ENCODE measurements around the gene ASCL1.

The ASCL1 gene

GRCh38 chr12:102958830-102959176, 1.3 kb downstream of the ASCL1 start:
- Mint-ChIP-seq H3K4me3 (no peak overlapping the region), H3K4me1 (ENCODE audit: low read depth) (peaks cover 12% of the 10 kb centered on the region), H3K27me3 (peaks cover 92% of the 10 kb centered on the region), H3K27ac (no peak overlapping the region), H3K9me3 (no peaks in the 10 kb centered on the region), H3K36me3 (ENCODE audit: low read depth) (no peaks in the 10 kb centered on the region)
- intact Hi-C loops (cut with micrococcal nuclease): no loop called here

DNA sequence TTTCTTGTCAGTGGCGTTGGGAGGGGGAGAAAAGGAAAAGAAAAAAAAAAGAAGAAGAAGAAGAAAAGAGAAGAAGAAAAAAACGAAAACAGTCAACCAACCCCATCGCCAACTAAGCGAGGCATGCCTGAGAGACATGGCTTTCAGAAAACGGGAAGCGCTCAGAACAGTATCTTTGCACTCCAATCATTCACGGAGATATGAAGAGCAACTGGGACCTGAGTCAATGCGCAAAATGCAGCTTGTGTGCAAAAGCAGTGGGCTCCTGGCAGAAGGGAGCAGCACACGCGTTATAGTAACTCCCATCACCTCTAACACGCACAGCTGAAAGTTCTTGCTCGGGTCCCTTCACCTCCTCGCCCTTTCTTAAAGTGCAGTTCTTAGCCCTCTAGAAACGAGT, 1.9 kb downstream of the ASCL1 start:
- Mint-ChIP-seq H3K4me3 (no peak overlapping the region), H3K27me3 (peaks cover 92% of the 10 kb centered on the region), H3K4me1 (ENCODE audit: low read depth) (peaks cover 12% of the 10 kb centered on the region), H3K27ac (no peak overlapping the region), H3K36me3 (ENCODE audit: low read depth) (no peaks in the 10 kb centered on the region), H3K9me3 (no peaks in the 10 kb centered on the region)
- intact Hi-C loops (cut with micrococcal nuclease): no loop called here

DNA sequence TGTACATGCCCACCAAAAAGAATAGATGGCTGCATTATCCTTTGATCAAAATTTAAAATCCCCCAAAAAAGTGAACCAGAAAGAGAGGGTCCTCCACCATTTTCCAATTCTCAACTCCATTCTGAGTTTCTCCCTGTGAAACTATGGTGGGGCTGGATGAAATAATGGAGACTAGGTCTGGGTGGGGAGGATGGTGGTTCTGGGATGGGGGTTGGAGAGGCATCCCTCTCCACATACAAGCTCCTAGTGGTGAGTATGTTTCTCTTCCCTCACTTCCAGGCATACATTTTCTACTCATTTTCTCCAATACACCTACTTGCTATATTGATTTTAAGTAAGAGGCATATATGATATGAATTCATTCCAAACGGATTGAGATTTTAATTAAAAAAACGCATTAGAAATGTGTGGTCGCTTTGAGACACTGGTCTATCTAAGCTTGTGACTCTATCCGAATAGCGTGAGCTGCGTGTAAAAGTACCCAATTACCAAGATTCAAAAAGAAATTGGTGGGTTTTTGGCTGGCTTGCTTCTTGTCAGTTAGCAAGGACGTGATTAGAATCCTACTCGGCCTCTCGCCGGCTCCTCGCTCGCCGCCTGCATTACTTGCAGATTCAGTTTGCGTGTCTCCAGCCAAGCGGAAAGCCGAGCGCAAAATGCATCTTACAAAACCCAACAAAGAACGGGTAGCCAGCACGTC, 3.4 kb downstream of the ASCL1 start:
- Mint-ChIP-seq H3K27ac (no peak overlapping the region), H3K36me3 (ENCODE audit: low read depth) (no peaks in the 10 kb centered on the region), H3K4me1 (ENCODE audit: low read depth) (peaks cover 12% of the 10 kb centered on the region), H3K27me3 (peaks cover 92% of the 10 kb centered on the region), H3K9me3 (no peaks in the 10 kb centered on the region), H3K4me3 (no peak overlapping the region)
- intact Hi-C loops (cut with micrococcal nuclease): no loop called here

DNA sequence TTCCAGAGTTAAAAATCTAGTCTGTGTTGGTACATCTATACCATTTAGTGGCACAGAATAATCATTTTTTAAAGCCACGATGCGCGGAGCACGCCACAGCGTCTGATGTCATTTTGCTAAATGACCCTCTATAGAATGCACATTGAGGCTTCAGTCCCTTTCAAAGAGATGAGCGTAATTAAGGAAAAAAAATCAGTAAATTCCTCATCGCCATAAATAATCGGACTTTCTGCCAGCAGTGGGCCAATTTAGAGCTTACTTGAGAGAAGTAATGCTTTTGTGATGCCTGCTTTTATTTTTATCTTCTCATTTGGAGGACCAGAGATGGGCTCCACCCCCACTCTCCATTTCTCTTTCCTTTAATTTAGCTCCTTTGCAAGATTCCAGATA, 4.0 kb downstream of the ASCL1 start:
- intact Hi-C loops (cut with micrococcal nuclease): no loop called here
- Mint-ChIP-seq H3K36me3 (ENCODE audit: low read depth) (no peaks in the 10 kb centered on the region), H3K4me3 (no peak overlapping the region), H3K9me3 (no peaks in the 10 kb centered on the region), H3K27me3 (peaks cover 93% of the 10 kb centered on the region), H3K27ac (no peak overlapping the region), H3K4me1 (ENCODE audit: low read depth) (peaks cover 12% of the 10 kb centered on the region)

DNA sequence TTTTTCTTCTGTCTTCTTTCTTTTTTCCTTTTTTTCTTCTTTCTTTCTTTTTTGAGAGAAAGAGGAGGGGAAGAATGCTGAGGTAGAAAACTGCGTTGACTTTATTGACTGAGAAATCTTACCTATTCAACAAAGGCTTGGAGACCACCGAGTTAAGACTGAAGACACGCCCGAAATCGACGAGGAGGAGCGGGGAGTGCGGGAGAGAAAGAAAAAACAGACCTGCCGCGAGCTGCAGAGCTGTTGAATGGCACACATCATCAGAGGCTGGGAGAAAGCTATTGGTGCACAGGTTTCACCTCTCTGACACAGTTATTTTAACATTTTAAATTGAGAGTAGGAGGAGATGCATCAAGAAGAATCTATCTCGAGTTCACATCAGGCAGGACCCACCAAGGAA, 5.1 kb downstream of the ASCL1 start:
- Mint-ChIP-seq H3K36me3 (ENCODE audit: low read depth) (no peaks in the 10 kb centered on the region), H3K27me3 (peaks cover 86% of the 10 kb centered on the region), H3K4me1 (ENCODE audit: low read depth) (peaks cover 7% of the 10 kb centered on the region), H3K27ac (no peak overlapping the region), H3K4me3 (no peak overlapping the region), H3K9me3 (no peaks in the 10 kb centered on the region)
- intact Hi-C loops (cut with micrococcal nuclease): no loop called here

- Mint-ChIP-seq H3K27ac (no peak overlapping the region), H3K27me3 (peaks cover 84% of the 10 kb centered on the region), H3K36me3 (ENCODE audit: low read depth) (no peaks in the 10 kb centered on the region), H3K4me1 (ENCODE audit: low read depth) (peaks cover 3% of the 10 kb centered on the region), H3K4me3 (no peak overlapping the region), H3K9me3 (no peaks in the 10 kb centered on the region)
- intact Hi-C loops (cut with micrococcal nuclease): no loop called here
Measured at GRCh38 chr12:102962986-102963385, 5.5 kb downstream of the ASCL1 start.

DNA sequence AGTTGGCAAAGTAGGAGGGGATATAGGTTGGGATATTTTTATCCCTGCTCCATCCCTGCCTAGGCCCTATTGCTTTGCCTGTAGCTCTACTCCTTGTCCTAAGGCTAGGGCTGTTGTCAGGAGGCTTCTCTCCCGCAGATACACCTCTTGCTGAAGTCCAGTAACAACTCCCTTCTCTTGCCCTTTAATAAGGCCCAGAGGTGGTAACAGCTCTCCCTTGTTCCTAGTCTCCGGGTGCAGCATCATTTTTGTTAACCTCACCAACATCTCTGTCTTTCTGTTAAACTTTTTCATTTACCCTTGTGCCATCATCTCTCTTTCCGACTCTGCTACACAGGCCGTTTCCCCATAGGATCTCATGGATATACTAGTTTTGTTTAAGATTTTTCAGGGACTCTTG, 6.3 kb downstream of the ASCL1 start:
- Mint-ChIP-seq H3K4me3 (no peak overlapping the region), H3K36me3 (ENCODE audit: low read depth) (no peaks in the 10 kb centered on the region), H3K9me3 (no peaks in the 10 kb centered on the region), H3K27me3 (peaks cover 80% of the 10 kb centered on the region), H3K4me1 (ENCODE audit: low read depth) (no peaks in the 10 kb centered on the region), H3K27ac (no peak overlapping the region)
- intact Hi-C loops (cut with micrococcal nuclease): no loop called here

DNA sequence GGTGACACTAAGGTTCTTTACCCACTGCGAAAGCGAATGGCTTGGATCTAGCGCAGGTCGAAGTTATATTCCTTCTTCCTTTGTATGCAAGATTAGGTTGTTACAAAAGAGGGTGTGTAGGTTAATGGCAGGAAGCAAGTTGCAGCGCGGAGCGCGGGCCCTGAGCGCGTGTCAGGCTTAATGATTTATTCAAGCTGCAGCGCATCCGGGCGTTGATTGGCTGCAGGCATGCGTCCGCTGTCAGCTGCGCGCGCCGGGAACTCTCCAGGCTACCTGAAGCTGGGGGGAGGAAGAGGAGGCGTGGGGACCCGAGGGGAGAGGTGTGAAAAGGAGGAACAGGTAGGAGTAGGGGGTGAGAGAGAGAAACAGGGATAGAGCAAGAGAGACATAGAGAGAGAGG, 7.4 kb downstream of the ASCL1 start:
- H3K27me3 Mint-ChIP-seq: peaks cover 70% of the 10 kb centered on the region
- intact Hi-C loops (cut with micrococcal nuclease): no loop called here
- no peaks in the 10 kb centered on the region for H3K9me3 Mint-ChIP-seq
- no peak overlapping the region for H3K27ac Mint-ChIP-seq
- H3K4me1 Mint-ChIP-seq (ENCODE audit: low read depth): no peaks in the 10 kb centered on the region
- no peaks in the 10 kb centered on the region for H3K36me3 Mint-ChIP-seq (ENCODE audit: low read depth)
- H3K4me3 Mint-ChIP-seq: no peak overlapping the region

- Mint-ChIP-seq H3K4me1 (ENCODE audit: low read depth) (no peaks in the 10 kb centered on the region), H3K27ac (no peak overlapping the region)
- intact Hi-C loops (cut with micrococcal nuclease): no loop called here
Measured at GRCh38 chr12:102965281-102966155, 8.0 kb downstream of the ASCL1 start.

DNA sequence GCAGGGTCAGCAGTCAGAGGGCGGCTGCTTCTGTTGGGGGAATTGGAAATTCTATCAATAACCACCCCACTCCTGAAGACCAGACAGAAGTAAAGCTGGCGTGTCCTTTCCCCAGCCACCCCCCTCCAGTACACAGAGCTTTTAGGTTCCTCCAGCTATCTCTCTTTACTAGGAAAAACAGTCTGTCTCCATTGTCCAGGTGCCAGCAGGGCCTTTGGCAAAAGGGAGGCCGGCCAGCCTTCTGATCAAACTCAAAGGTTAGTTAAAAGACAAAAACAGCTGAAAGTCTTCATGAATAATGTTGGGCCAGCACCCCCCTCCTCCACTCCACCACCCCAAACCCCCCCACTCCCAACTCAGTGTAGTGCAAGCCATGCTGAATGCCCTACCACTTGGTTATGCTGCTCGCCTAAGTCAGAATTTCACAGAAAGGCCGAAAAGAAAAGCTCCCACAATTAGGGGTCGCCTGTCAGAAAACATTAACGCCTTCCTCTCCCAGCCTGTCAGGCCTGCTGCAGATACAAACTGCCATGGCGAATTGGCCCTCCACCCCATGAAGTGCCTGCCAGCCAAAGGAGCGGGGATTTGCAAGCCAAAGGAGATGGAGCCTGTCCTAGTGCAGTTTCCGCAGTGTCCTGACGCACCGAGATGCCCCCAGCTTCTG, 8.9 kb downstream of the ASCL1 start:
- H3K4me1 Mint-ChIP-seq (ENCODE audit: low read depth): no peaks in the 10 kb centered on the region
- intact Hi-C loops (cut with micrococcal nuclease): no loop called here
- no peaks in the 10 kb centered on the region for H3K9me3 Mint-ChIP-seq
- H3K27ac Mint-ChIP-seq: no peak overlapping the region
- H3K36me3 Mint-ChIP-seq (ENCODE audit: low read depth): no peaks in the 10 kb centered on the region
- peaks cover 62% of the 10 kb centered on the region for H3K27me3 Mint-ChIP-seq
- H3K4me3 Mint-ChIP-seq: no peak overlapping the region

More at GRCh38 chr12:102965281-102966155, 8.0 kb downstream of the ASCL1 start:
- Mint-ChIP-seq H3K27me3 (peaks cover 68% of the 10 kb centered on the region), H3K4me3 (no peak overlapping the region), H3K36me3 (ENCODE audit: low read depth) (no peaks in the 10 kb centered on the region), H3K9me3 (no peaks in the 10 kb centered on the region)

DNA sequence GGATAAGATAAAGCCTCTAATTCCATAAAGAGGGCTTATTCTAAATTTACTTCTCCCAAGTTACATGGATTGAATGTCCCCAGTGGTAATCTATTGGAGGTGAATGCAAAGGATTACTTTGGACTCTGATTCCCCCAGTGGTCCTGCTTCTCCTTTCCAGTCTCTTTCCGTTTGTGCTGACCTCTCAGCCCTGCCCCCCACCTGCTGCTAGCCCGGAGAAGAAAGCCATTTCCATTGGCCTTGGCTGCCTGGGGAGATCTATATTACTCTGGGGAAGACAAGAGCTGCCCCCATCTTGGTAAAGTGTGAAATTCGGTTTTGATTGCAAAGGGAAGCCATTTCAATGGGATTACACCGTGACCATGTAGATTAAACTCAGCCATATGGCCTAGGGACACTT, 13.3 kb downstream of the ASCL1 start:
- intact Hi-C loops (cut with micrococcal nuclease): no loop called here
- no peaks in the 10 kb centered on the region for H3K36me3 Mint-ChIP-seq (ENCODE audit: low read depth)
- no peaks in the 10 kb centered on the region for H3K4me1 Mint-ChIP-seq (ENCODE audit: low read depth)
- no peak overlapping the region for H3K27ac Mint-ChIP-seq
- H3K27me3 Mint-ChIP-seq: peaks cover 17% of the 10 kb centered on the region
- no peak overlapping the region for H3K4me3 Mint-ChIP-seq
- H3K9me3 Mint-ChIP-seq: peaks cover 12% of the 10 kb centered on the region

- H3K9me3 Mint-ChIP-seq: peaks cover 12% of the 10 kb centered on the region
- no peaks in the 10 kb centered on the region for H3K4me1 Mint-ChIP-seq (ENCODE audit: low read depth)
- H3K36me3 Mint-ChIP-seq (ENCODE audit: low read depth): no peaks in the 10 kb centered on the region
- H3K27me3 Mint-ChIP-seq: peaks cover 13% of the 10 kb centered on the region
- H3K27ac Mint-ChIP-seq: no peak overlapping the region
- intact Hi-C loops (cut with micrococcal nuclease): no loop called here
- H3K4me3 Mint-ChIP-seq: no peak overlapping the region
Measured at GRCh38 chr12:102971227-102971626, 13.8 kb downstream of the ASCL1 start.

DNA sequence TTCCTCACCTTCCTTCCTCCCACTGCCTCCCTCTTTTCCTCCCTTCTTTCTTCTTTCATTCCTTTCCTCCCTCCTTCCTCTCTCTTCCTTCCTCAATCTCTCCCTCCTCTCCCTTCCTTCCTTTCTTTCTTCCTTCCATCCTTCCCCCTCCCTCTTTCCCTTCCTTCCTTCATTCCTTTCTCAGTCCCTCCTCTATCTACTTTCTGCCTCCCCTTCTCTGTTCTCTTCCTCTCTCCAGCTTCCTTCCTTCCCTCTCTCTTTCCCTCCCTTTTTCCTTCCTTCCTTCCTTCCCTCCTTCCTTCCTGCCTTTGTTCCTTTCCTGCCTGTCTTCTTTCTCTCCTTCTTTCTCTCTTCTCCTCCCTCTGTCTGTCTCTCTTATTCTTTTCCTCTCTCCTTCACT, 16.1 kb downstream of the ASCL1 start:
- intact Hi-C loops (cut with micrococcal nuclease): no loop called here
- no peak overlapping the region for H3K27ac Mint-ChIP-seq
- H3K36me3 Mint-ChIP-seq (ENCODE audit: low read depth): no peaks in the 10 kb centered on the region
- H3K4me3 Mint-ChIP-seq: no peak overlapping the region
- H3K9me3 Mint-ChIP-seq: peaks cover 12% of the 10 kb centered on the region
- no peaks in the 10 kb centered on the region for H3K4me1 Mint-ChIP-seq (ENCODE audit: low read depth)
- peaks cover 2% of the 10 kb centered on the region for H3K27me3 Mint-ChIP-seq

DNA sequence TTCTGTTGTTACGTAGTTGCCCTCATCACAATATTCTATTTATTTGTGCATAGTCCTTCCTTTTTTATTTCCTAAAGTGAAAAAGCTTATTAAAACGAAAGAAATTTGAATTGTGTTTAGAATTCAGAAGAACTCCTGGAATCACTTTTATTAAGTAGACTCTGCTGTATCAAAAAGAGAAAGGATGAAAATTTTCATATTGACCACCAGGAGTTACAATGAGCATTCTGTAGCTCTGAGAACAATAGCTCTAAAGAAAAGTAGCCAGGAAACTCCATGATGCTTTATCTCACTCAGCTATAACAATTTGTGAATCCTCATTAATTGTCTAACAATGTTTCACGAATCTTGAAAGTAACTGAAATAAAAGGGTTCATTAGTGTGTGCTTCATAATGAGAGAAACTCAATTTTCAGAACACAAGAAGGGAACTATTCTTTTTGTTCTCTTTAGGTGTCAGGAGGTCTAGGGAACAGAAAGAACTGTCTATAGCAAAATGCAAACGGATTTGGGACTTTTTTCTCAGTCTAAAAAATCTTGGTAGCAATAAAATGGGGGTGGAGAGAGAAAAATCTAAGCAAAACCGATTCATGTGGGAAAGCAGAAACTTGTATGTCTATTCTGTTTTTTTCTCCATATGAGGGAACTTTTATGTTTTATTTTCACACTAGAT, 19.3 kb downstream of the ASCL1 start:
- Mint-ChIP-seq H3K4me1 (ENCODE audit: low read depth) (no peaks in the 10 kb centered on the region), H3K9me3 (peaks cover 12% of the 10 kb centered on the region), H3K4me3 (no peak overlapping the region), H3K36me3 (ENCODE audit: low read depth) (no peaks in the 10 kb centered on the region), H3K27me3 (no peaks in the 10 kb centered on the region), H3K27ac (no peak overlapping the region)
- intact Hi-C loops (cut with micrococcal nuclease): no loop called here

Data from dendritic cell treated with granulocyte-macrophage colony-stimulating factor and Interleukin-4, amounts not matched to agents 40 ng/mL and 50 ng/mL, for 4 days (primary cell).